Central memory CD8-positive, alpha-beta T cell (primary cell): ENCODE results near the gene TBX2.

ENCODE experiments used
- ATAC-seq: fragments of 150-1000 bp; cut with Tn5 transposase; replicated peaks from 2 replicates; pipeline ENCODE4 v1.10.0; 2022; ENCODE audit warnings: mild to moderate bottlenecking, moderate FRiP score, moderate number of reproducible peaks; ENCODE audit not compliant: poor library complexity, severe bottlenecking; ENCODE audit errors: extremely low read depth
- DNase-seq, 2 donors: peaks; one replicate each; pipeline ENCODE4 v3.0.0; 2021; ENCODE audit warnings: low spot score in 2 of 2
- H3K27ac Mint-ChIP-seq: one replicate; pipeline ENCODE4 v1.8.0; 2022; ENCODE audit warnings: low read depth, mild to moderate bottlenecking, moderate library complexity, mixed read lengths
- H3K27me3 Mint-ChIP-seq: one replicate; pipeline ENCODE4 v1.8.0; 2022; ENCODE audit warnings: mixed read lengths
- H3K36me3 Mint-ChIP-seq: one replicate; pipeline ENCODE4 v1.8.0; 2022; ENCODE audit warnings: mild to moderate bottlenecking, moderate library complexity, mixed read lengths; ENCODE audit not compliant: insufficient read depth
- H3K4me1 Mint-ChIP-seq: one replicate; pipeline ENCODE4 v1.8.0; 2022; ENCODE audit warnings: mixed read lengths
- H3K4me3 Mint-ChIP-seq: one replicate; pipeline ENCODE4 v1.8.0; 2022; ENCODE audit warnings: mild to moderate bottlenecking, moderate library complexity, mixed read lengths
- H3K9me3 Mint-ChIP-seq: one replicate; pipeline ENCODE4 v1.8.0; 2022; ENCODE audit warnings: mixed read lengths

The TBX2 gene

GRCh38 chr17:61385577-61386236 lies 13.9 kb upstream of the TBX2 start:
- Mint-ChIP-seq H3K27me3 (no peaks in the 10 kb centered on the region), H3K9me3 (no peaks in the 10 kb centered on the region), H3K4me3 (no peak overlapping the region), H3K4me1 (peaks cover 7% of the 10 kb centered on the region), H3K27ac (no peak overlapping the region), H3K36me3 (peaks cover 4% of the 10 kb centered on the region)
- DNase-seq (no peak), ATAC-seq (no peak)

GRCh38 chr17:61386251-61386650 lies 13.4 kb upstream of the TBX2 start:
- DNase-seq (no peak), ATAC-seq (no peak)
- Mint-ChIP-seq H3K36me3 (peaks cover 4% of the 10 kb centered on the region), H3K27me3 (no peaks in the 10 kb centered on the region), H3K4me1 (peaks cover 7% of the 10 kb centered on the region), H3K9me3 (no peaks in the 10 kb centered on the region), H3K27ac (no peak overlapping the region), H3K4me3 (no peak overlapping the region)

- no peak for DNase-seq
- no peak for ATAC-seq
- Mint-ChIP-seq H3K27ac (no peak overlapping the region), H3K4me3 (no peak overlapping the region), H3K36me3 (peaks cover 3% of the 10 kb centered on the region), H3K9me3 (no peaks in the 10 kb centered on the region), H3K4me1 (peaks cover 7% of the 10 kb centered on the region), H3K27me3 (no peaks in the 10 kb centered on the region)
Observed at GRCh38 chr17:61387011-61387410, 12.6 kb upstream of the TBX2 start.

GRCh38 chr17:61387511-61388305 lies 11.9 kb upstream of the TBX2 start:
- no peak for ATAC-seq
- Mint-ChIP-seq H3K27me3 (no peaks in the 10 kb centered on the region), H3K36me3 (peaks cover 4% of the 10 kb centered on the region), H3K27ac (no peak overlapping the region), H3K4me1 (peaks cover 7% of the 10 kb centered on the region), H3K4me3 (no peak overlapping the region), H3K9me3 (no peaks in the 10 kb centered on the region)
- DNase-seq, result no peak

GRCh38 chr17:61388561-61389356 lies 10.9 kb upstream of the TBX2 start:
- H3K4me3 Mint-ChIP-seq, result no peak overlapping the region
- H3K27me3 Mint-ChIP-seq, result no peaks in the 10 kb centered on the region
- no peaks in the 10 kb centered on the region for H3K9me3 Mint-ChIP-seq
- H3K27ac Mint-ChIP-seq, result no peak overlapping the region
- peaks cover 7% of the 10 kb centered on the region for H3K4me1 Mint-ChIP-seq
- DNase-seq (no peak), ATAC-seq (no peak)
- H3K36me3 Mint-ChIP-seq, result peaks cover 6% of the 10 kb centered on the region

- H3K27me3 Mint-ChIP-seq, result peaks cover under 1% of the 10 kb centered on the region
- H3K4me3 Mint-ChIP-seq, result no peak overlapping the region
- peaks cover 7% of the 10 kb centered on the region for H3K4me1 Mint-ChIP-seq
- peaks cover 4% of the 10 kb centered on the region for H3K36me3 Mint-ChIP-seq
- no peak for ATAC-seq
- H3K9me3 Mint-ChIP-seq, result no peaks in the 10 kb centered on the region
- no peak for DNase-seq
- H3K27ac Mint-ChIP-seq, result no peak overlapping the region
Observed at GRCh38 chr17:61389670-61390478, 9.8 kb upstream of the TBX2 start.

GRCh38 chr17:61390479-61390791 lies 9.2 kb upstream of the TBX2 start:
- H3K27ac Mint-ChIP-seq, result no peak overlapping the region
- ATAC-seq (no peak), DNase-seq (no peak)
- H3K36me3 Mint-ChIP-seq, result peaks cover 6% of the 10 kb centered on the region
- H3K4me3 Mint-ChIP-seq, result no peak overlapping the region
- peaks cover 6% of the 10 kb centered on the region for H3K27me3 Mint-ChIP-seq
- H3K9me3 Mint-ChIP-seq, result no peaks in the 10 kb centered on the region
- peaks cover 7% of the 10 kb centered on the region for H3K4me1 Mint-ChIP-seq

GRCh38 chr17:61391595-61392291 lies 7.9 kb upstream of the TBX2 start:
- H3K36me3 Mint-ChIP-seq, result peaks cover 7% of the 10 kb centered on the region
- no peak for ATAC-seq
- no peak for DNase-seq
- peaks cover 14% of the 10 kb centered on the region for H3K27me3 Mint-ChIP-seq
- peaks cover 7% of the 10 kb centered on the region for H3K4me1 Mint-ChIP-seq
- H3K4me3 Mint-ChIP-seq, result no peak overlapping the region
- no peaks in the 10 kb centered on the region for H3K9me3 Mint-ChIP-seq
- no peak overlapping the region for H3K27ac Mint-ChIP-seq

- Mint-ChIP-seq H3K27ac (no peak overlapping the region), H3K36me3 (peaks cover 7% of the 10 kb centered on the region), H3K9me3 (no peaks in the 10 kb centered on the region), H3K4me3 (no peak overlapping the region), H3K27me3 (peaks cover 16% of the 10 kb centered on the region), H3K4me1 (peaks cover 7% of the 10 kb centered on the region)
- no peak for ATAC-seq
- no peak for DNase-seq
Observed at GRCh38 chr17:61392679-61393078, 7.0 kb upstream of the TBX2 start.

- Mint-ChIP-seq H3K4me3 (no peak overlapping the region), H3K9me3 (no peaks in the 10 kb centered on the region), H3K27me3 (peaks cover 24% of the 10 kb centered on the region), H3K36me3 (peaks cover 11% of the 10 kb centered on the region), H3K4me1 (peaks cover 16% of the 10 kb centered on the region), H3K27ac (no peak overlapping the region)
- DNase-seq (no peak), ATAC-seq (no peak)
Observed at GRCh38 chr17:61393550-61393903, 6.1 kb upstream of the TBX2 start.

- Mint-ChIP-seq H3K27me3 (peaks cover 29% of the 10 kb centered on the region), H3K4me3 (no peak overlapping the region), H3K27ac (no peak overlapping the region), H3K36me3 (peaks cover 12% of the 10 kb centered on the region), H3K9me3 (no peaks in the 10 kb centered on the region), H3K4me1 (peaks cover 15% of the 10 kb centered on the region)
- no peak for ATAC-seq
- no peak for DNase-seq
Observed at GRCh38 chr17:61393904-61394629, 5.6 kb upstream of the TBX2 start.
